Stimulated activated CD8-positive, alpha-beta memory T cell treated with anti-CD3 and anti-CD28 coated beads, Interleukin-12 subunit alpha, Interleukin-12 subunit beta, amount 100 ng/mL, for 24 hours (primary cell): ENCODE results near the gene SNRPD3.

Experiments
- DNase-seq: peaks from one replicate; pipeline ENCODE4 v3.0.0-alpha.2; 2020; ENCODE audit errors: extremely low read depth

Gene SNRPD3

GRCh38 chr22:24567668-24568067, 11.9 kb downstream of the SNRPD3 start:
- DNase-seq, result no peak

GRCh38 chr22:24571266-24571665, 15.5 kb downstream of the SNRPD3 start:
- no peak for DNase-seq

- DNase-seq, result no peak
Measured at GRCh38 chr22:24576778-24577177, 21.0 kb downstream of the SNRPD3 start.

- no peak for DNase-seq
Measured at GRCh38 chr22:24578355-24579257, 22.8 kb downstream of the SNRPD3 start.

- DNase-seq, result no peak
Measured at GRCh38 chr22:24579258-24579601, 23.4 kb downstream of the SNRPD3 start.

- DNase-seq, result no peak
Measured at GRCh38 chr22:24580276-24580675, 24.5 kb downstream of the SNRPD3 start.

- no peak for DNase-seq
Measured at GRCh38 chr22:24582056-24582814, 26.4 kb downstream of the SNRPD3 start.

GRCh38 chr22:24583221-24584165, 27.7 kb downstream of the SNRPD3 start:
- DNase-seq, result no peak

- no peak for DNase-seq
Measured at GRCh38 chr22:24584166-24584790, 28.5 kb downstream of the SNRPD3 start.

- no peak for DNase-seq
Measured at GRCh38 chr22:24584871-24585411, 29.1 kb downstream of the SNRPD3 start.

GRCh38 chr22:24585461-24585860, 29.7 kb downstream of the SNRPD3 start:
- DNase-seq, result no peak

GRCh38 chr22:24585927-24586546, 30.2 kb downstream of the SNRPD3 start:
- no peak for DNase-seq

GRCh38 chr22:24587251-24587650, 31.5 kb downstream of the SNRPD3 start:
- DNase-seq, result no peak

GRCh38 chr22:24587948-24588347, 32.1 kb downstream of the SNRPD3 start:
- DNase-seq, result no peak

GRCh38 chr22:24588381-24588756, 32.6 kb downstream of the SNRPD3 start:
- DNase-seq, result no peak

GRCh38 chr22:24588757-24589481, 33.1 kb downstream of the SNRPD3 start:
- DNase-seq, result no peak

GRCh38 chr22:24589518-24590030, 33.8 kb downstream of the SNRPD3 start:
- no peak for DNase-seq

- DNase-seq, result no peak
Measured at GRCh38 chr22:24590596-24591173, 34.9 kb downstream of the SNRPD3 start.

GRCh38 chr22:24591286-24591830, 35.6 kb downstream of the SNRPD3 start:
- DNase-seq, result no peak
